Measurements from ENCODE around the gene SPEF2.

GRCh38 chr5:35651002-35651756 is 33.5 kb downstream of the SPEF2 start:
- TF ChIP-seq CTCF (IDR thresholded peaks at IDR 0.05) (peak in 2 of 4 experiments; percentile 28 to 40), POLR2AphosphoS5 (IDR thresholded peaks at IDR 0.05) (no peak)
